Measurements from ENCODE around the gene MAP4K3.

The MAP4K3 gene

DNA sequence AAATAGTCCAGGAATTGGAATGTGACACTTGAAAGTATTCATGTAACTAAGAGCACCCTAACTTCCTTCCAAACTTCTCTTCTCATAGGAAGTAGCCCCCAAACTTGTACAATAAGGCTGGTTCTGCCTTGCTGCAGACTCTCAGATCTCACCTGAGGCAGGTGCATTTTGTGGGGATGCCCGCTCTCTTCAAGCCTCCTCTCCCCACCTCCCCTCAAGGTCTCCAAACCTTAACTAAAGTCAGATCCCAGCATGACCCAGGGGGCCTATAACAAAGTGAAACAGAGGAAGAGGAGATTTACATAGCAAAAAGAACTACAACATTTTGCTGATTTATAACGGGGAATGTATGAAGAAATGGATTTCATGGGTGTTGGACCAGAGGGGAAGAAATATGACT, 216.9 kb downstream of the MAP4K3 start:
- DNase-seq, result no peak
- no peaks in the 10 kb centered on the region for H3K9me3 ChIP-seq (ENCODE audit: control extremely low read depth in 1 of 5, control insufficient read depth in 4 of 5, insufficient read depth in 2 of 5, low read depth in 1 of 5, low read length in 4 of 5)
- H3K4me3 ChIP-seq (ENCODE audit: control insufficient read depth in 1 of 7, extremely low read depth in 1 of 7, insufficient read depth in 4 of 7, low read depth in 2 of 7, low read length in 6 of 7), result no peak overlapping the region
- H3K27me3 ChIP-seq (replicated peaks in 2 of 5; ENCODE audit: control insufficient read depth in 4 of 5, insufficient read depth in 5 of 5, low read length in 4 of 5), result no peaks in the 10 kb centered on the region
- peaks cover 13 to 24% (median 22%) of the 10 kb centered on the region in 4 experiments for H3K4me1 ChIP-seq (ENCODE audit: control extremely low read depth in 1 of 4, control insufficient read depth in 4 of 4, insufficient read depth in 4 of 4, low read length in 3 of 4)
- 100% methylated on average over 1 of the region's 2 CpGs for WGBS (ENCODE audit: insufficient coverage)
- no peaks in the 10 kb centered on the region for H3K36me3 ChIP-seq (ENCODE audit: control insufficient read depth in 4 of 4, insufficient read depth in 4 of 4, low read length in 3 of 4)
- CTCF ChIA-PET, result interaction anchor here (3.5 kb wide), 1 partner anchor 8 kb away, joined by 21 read pairs; no protein-coding TSS in a partner anchor
- POLR2A ChIA-PET, result no interaction called here
- no peak overlapping the region for H3K27ac ChIP-seq (ENCODE audit: insufficient read depth in 1 of 2, low read depth in 1 of 2, low read length in 2 of 2, poor library complexity in 1 of 2, severe bottlenecking in 2 of 2)

DNA sequence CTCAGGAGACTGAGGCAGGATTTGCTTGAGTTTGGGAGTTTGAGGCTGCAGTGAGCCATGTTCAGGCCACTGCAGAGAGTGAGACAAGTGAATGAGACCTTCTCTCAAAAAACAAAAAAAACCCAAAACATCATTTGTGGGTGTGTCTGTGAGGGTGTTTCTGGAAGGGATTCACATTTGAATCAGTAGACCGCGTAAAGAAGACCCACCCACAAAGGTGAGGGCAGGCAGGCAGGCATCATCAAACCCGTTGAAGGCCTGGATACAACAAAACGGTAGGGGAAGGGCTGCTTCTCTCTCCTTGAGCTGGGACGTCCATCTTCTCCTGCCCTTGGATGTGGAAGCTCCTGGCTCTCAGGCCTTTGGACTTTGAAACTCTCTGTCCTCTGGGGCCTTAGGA, 218.7 kb downstream of the MAP4K3 start:
- Histone ChIP-seq H3K9me3 (ENCODE audit: control extremely low read depth in 1 of 5, control insufficient read depth in 4 of 5, insufficient read depth in 2 of 5, low read depth in 1 of 5, low read length in 4 of 5) (no peaks in the 10 kb centered on the region), H3K27me3 (replicated peaks in 2 of 5; ENCODE audit: control insufficient read depth in 4 of 5, insufficient read depth in 5 of 5, low read length in 4 of 5) (no peaks in the 10 kb centered on the region), H3K27ac (ENCODE audit: insufficient read depth in 1 of 2, low read depth in 1 of 2, low read length in 2 of 2, poor library complexity in 1 of 2, severe bottlenecking in 2 of 2) (peak overlapping the region in 1 of 2 experiments; percentile 88), H3K36me3 (ENCODE audit: control insufficient read depth in 4 of 4, insufficient read depth in 4 of 4, low read length in 3 of 4) (no peaks in the 10 kb centered on the region), H3K4me1 (ENCODE audit: control extremely low read depth in 1 of 4, control insufficient read depth in 4 of 4, insufficient read depth in 4 of 4, low read length in 3 of 4) (peaks cover 13 to 24% (median 22%) of the 10 kb centered on the region in 4 experiments), H3K4me3 (ENCODE audit: control insufficient read depth in 1 of 7, extremely low read depth in 1 of 7, insufficient read depth in 4 of 7, low read depth in 2 of 7, low read length in 6 of 7) (no peak overlapping the region)
- ChIA-PET POLR2A (no interaction called here), CTCF (interaction anchor here (0.7 to 3.5 kb wide), 4 partner anchors 10 to 272 kb away, joined by 3 to 21 read pairs (median 4); no protein-coding TSS in a partner anchor)
- no peak for DNase-seq
- WGBS (ENCODE audit: insufficient coverage), result 85% methylated on average over 5 of the region's 5 CpGs

DNA sequence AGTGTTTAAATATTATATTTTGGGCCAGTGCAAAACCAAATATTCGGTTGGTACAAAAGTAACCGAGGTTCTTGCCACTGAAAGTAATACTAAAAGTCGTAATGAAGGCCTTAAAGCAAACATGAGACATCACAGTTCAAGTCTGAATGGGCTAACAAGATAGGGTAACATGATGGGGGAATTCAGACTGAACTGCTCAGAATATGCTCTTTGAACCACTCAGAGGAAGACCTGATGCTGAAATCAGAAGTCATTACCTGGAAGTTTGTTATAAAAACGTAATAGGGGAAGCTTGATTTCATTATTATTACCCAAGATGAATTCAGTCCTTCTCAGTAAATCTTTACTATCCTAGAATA, 219.9 kb downstream of the MAP4K3 start:
- 22% methylated on average over 3 of the region's 4 CpGs for WGBS (ENCODE audit: insufficient coverage)
- H3K36me3 ChIP-seq (ENCODE audit: control insufficient read depth in 4 of 4, insufficient read depth in 4 of 4, low read length in 3 of 4), result no peaks in the 10 kb centered on the region
- CTCF ChIA-PET, result interaction anchor here (1.0 to 3.5 kb wide), 2 partner anchors 11 to 96 kb away, joined by 3 to 21 read pairs; partner anchors contain the start of gene SOS1
- no peaks in the 10 kb centered on the region for H3K9me3 ChIP-seq (ENCODE audit: control extremely low read depth in 1 of 5, control insufficient read depth in 4 of 5, insufficient read depth in 2 of 5, low read depth in 1 of 5, low read length in 4 of 5)
- H3K27me3 ChIP-seq (replicated peaks in 2 of 5; ENCODE audit: control insufficient read depth in 4 of 5, insufficient read depth in 5 of 5, low read length in 4 of 5), result no peaks in the 10 kb centered on the region
- peak overlapping the region in 3 of 7 experiments; percentile 9 to 63 (median 27) for H3K4me3 ChIP-seq (ENCODE audit: control insufficient read depth in 1 of 7, extremely low read depth in 1 of 7, insufficient read depth in 4 of 7, low read depth in 2 of 7, low read length in 6 of 7)
- H3K4me1 ChIP-seq (ENCODE audit: control extremely low read depth in 1 of 4, control insufficient read depth in 4 of 4, insufficient read depth in 4 of 4, low read length in 3 of 4), result peaks cover 13 to 24% (median 22%) of the 10 kb centered on the region in 4 experiments
- no peak for DNase-seq
- POLR2A ChIA-PET, result no interaction called here
- peak overlapping the region; percentile 27 to 88 for H3K27ac ChIP-seq (ENCODE audit: insufficient read depth in 1 of 2, low read depth in 1 of 2, low read length in 2 of 2, poor library complexity in 1 of 2, severe bottlenecking in 2 of 2)

DNA sequence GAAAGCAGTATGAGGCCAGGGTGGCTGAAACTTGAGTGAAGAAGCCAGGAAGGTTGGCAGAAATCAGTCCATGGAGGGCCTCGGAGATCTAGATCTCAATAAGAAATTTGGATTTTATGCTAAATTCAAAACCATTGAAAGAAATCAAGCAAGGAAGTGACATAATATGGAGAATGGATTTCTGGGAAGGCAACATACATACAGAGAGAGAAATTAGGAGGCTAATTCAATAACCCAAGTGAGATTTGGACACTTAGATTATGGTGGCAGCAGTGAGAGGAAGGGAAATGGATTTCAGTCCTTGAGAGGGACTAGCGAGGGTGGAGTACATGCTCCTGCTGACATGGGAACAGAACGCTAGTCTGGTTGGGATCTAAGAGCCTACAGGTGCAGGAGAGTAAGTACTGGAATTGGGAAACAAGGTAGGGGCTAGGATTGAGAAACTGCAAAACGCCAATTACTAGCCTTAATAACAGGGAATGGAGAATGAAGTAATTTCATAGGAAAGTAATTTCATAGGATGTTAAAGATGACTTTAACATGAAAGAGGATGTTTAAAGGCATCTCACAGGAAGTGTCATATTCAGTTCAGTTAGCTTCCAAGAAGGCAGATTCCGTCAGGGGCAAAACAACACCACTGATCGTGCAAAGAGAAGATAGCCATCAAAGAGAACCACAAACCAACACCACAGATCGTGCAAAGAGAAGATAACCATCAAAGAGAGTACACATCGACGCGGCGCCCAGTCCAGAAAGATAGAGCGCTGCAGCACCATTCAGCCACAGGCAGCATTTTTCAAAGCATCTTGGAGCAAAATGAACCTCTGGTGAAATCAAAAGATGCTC, 220.5 kb downstream of the MAP4K3 start:
- H3K4me3 ChIP-seq (ENCODE audit: control insufficient read depth in 1 of 7, extremely low read depth in 1 of 7, insufficient read depth in 4 of 7, low read depth in 2 of 7, low read length in 6 of 7), result peak overlapping the region in 5 of 7 experiments; percentile 9 to 63 (median 27)
- ChIA-PET CTCF (interaction anchor here (3.5 kb wide), 1 partner anchor 12 kb away, joined by 21 read pairs; no protein-coding TSS in a partner anchor), POLR2A (interaction anchor here (0.6 kb wide), 1 partner anchor 92 kb away, joined by 4 read pairs; no protein-coding TSS in a partner anchor)
- peak; percentile 85 to 94 (median 94) for DNase-seq
- no peaks in the 10 kb centered on the region for H3K27me3 ChIP-seq (replicated peaks in 2 of 5; ENCODE audit: control insufficient read depth in 4 of 5, insufficient read depth in 5 of 5, low read length in 4 of 5)
- H3K36me3 ChIP-seq (ENCODE audit: control insufficient read depth in 4 of 4, insufficient read depth in 4 of 4, low read length in 3 of 4), result no peaks in the 10 kb centered on the region
- no peaks in the 10 kb centered on the region for H3K9me3 ChIP-seq (ENCODE audit: control extremely low read depth in 1 of 5, control insufficient read depth in 4 of 5, insufficient read depth in 2 of 5, low read depth in 1 of 5, low read length in 4 of 5)
- peaks cover 13 to 24% (median 22%) of the 10 kb centered on the region in 4 experiments for H3K4me1 ChIP-seq (ENCODE audit: control extremely low read depth in 1 of 4, control insufficient read depth in 4 of 4, insufficient read depth in 4 of 4, low read length in 3 of 4)
- H3K27ac ChIP-seq (ENCODE audit: insufficient read depth in 1 of 2, low read depth in 1 of 2, low read length in 2 of 2, poor library complexity in 1 of 2, severe bottlenecking in 2 of 2), result peak overlapping the region; percentile 82 to 88
- 25% methylated on average over 6 of the region's 12 CpGs for WGBS (ENCODE audit: insufficient coverage)

DNA sequence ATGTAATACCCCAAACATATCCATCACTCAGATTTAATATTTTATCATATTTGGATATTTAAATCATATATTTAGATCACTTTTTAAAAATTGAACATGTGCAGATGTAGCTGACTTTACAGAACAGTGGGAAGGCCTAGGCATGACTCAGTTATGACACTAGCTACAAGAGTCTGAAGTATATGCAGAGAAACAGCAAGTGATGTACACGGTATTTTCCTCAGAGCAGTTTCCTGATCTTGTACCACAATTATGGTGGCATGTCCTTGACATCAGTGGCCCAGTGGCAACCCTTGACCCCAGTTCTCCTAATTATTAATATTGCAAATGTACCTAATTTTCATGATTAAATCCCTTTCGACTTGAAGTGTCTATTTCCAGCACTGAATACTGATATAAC, 221.5 kb downstream of the MAP4K3 start:
- peaks cover 13 to 24% (median 22%) of the 10 kb centered on the region in 4 experiments for H3K4me1 ChIP-seq (ENCODE audit: control extremely low read depth in 1 of 4, control insufficient read depth in 4 of 4, insufficient read depth in 4 of 4, low read length in 3 of 4)
- H3K27me3 ChIP-seq (replicated peaks in 2 of 5; ENCODE audit: control insufficient read depth in 4 of 5, insufficient read depth in 5 of 5, low read length in 4 of 5), result no peaks in the 10 kb centered on the region
- WGBS (ENCODE audit: insufficient coverage), result 100% methylated on average over 2 of the region's 2 CpGs
- DNase-seq, result no peak
- no peaks in the 10 kb centered on the region for H3K36me3 ChIP-seq (ENCODE audit: control insufficient read depth in 4 of 4, insufficient read depth in 4 of 4, low read length in 3 of 4)
- no peaks in the 10 kb centered on the region for H3K9me3 ChIP-seq (ENCODE audit: control extremely low read depth in 1 of 5, control insufficient read depth in 4 of 5, insufficient read depth in 2 of 5, low read depth in 1 of 5, low read length in 4 of 5)
- H3K27ac ChIP-seq (ENCODE audit: insufficient read depth in 1 of 2, low read depth in 1 of 2, low read length in 2 of 2, poor library complexity in 1 of 2, severe bottlenecking in 2 of 2), result peak overlapping the region in 1 of 2 experiments; percentile 88
- H3K4me3 ChIP-seq (ENCODE audit: control insufficient read depth in 1 of 7, extremely low read depth in 1 of 7, insufficient read depth in 4 of 7, low read depth in 2 of 7, low read length in 6 of 7), result no peak overlapping the region
- ChIA-PET CTCF (interaction anchor here (1.0 to 1.2 kb wide), 2 partner anchors 14 to 66 kb away, joined by 3 to 4 read pairs; no protein-coding TSS in a partner anchor), POLR2A (no interaction called here)

DNA sequence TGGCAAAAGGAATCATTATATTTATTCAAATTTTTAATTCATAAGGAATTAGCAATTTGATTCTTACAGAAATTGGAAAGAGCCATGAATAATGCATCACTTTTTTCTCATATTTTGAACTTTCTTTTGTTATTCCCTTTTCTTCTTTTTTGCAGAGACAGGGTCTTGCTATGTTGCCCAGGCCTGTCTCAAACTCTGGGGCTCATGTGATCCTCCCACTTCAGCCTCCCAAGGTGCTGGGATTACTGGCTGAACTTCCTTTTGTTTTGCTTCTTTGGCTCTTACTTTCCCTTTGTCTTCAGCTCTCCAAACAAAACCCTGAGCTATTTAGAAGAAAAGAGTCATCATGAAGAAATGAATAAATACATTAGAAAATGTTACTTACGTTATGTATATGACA, 224.1 kb downstream of the MAP4K3 start:
- Histone ChIP-seq H3K4me3 (ENCODE audit: control insufficient read depth in 1 of 7, extremely low read depth in 1 of 7, insufficient read depth in 4 of 7, low read depth in 2 of 7, low read length in 6 of 7) (no peak overlapping the region), H3K27ac (ENCODE audit: insufficient read depth in 1 of 2, low read depth in 1 of 2, low read length in 2 of 2, poor library complexity in 1 of 2, severe bottlenecking in 2 of 2) (no peak overlapping the region), H3K27me3 (replicated peaks in 2 of 5; ENCODE audit: control insufficient read depth in 4 of 5, insufficient read depth in 5 of 5, low read length in 4 of 5) (no peaks in the 10 kb centered on the region), H3K36me3 (ENCODE audit: control insufficient read depth in 4 of 4, insufficient read depth in 4 of 4, low read length in 3 of 4) (no peaks in the 10 kb centered on the region), H3K4me1 (ENCODE audit: control extremely low read depth in 1 of 4, control insufficient read depth in 4 of 4, insufficient read depth in 4 of 4, low read length in 3 of 4) (peaks cover 13 to 20% (median 19%) of the 10 kb centered on the region in 4 experiments), H3K9me3 (ENCODE audit: control extremely low read depth in 1 of 5, control insufficient read depth in 4 of 5, insufficient read depth in 2 of 5, low read depth in 1 of 5, low read length in 4 of 5) (no peaks in the 10 kb centered on the region)
- DNase-seq, result no peak
- ChIA-PET CTCF (interaction anchor here (1.2 kb wide), 1 partner anchor 15 kb away, joined by 3 read pairs; no protein-coding TSS in a partner anchor), POLR2A (no interaction called here)
- whole genome bisulfite sequencing (ENCODE audit: insufficient coverage), result no CpG with 5 or more reads among the region's 1 CpG

DNA sequence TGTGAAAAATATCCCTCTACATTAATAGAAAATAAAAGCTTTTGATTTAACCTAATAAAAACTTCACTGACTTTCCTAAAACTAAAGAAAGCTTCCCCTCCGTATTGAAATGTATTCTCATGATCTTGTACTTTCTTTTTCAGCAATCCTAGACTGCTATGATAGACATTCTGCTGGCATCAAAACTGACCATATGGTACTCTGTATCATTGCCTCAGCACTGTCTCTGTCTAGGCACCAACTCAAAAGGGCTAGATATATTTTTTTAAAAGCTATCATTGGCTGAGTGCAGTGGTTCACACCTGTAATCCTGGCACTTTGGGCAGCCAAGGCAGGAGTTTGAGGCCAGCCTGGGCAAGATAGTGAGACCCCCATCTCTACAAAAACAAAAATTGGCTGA, 226.2 kb downstream of the MAP4K3 start:
- CTCF ChIA-PET, result interaction anchor here (1.1 to 2.3 kb wide), 2 partner anchors 14 to 18 kb away, joined by 4 to 6 read pairs; no protein-coding TSS in a partner anchor
- Histone ChIP-seq H3K4me3 (ENCODE audit: control insufficient read depth in 1 of 7, extremely low read depth in 1 of 7, insufficient read depth in 4 of 7, low read depth in 2 of 7, low read length in 6 of 7) (no peak overlapping the region), H3K27ac (ENCODE audit: insufficient read depth in 1 of 2, low read depth in 1 of 2, low read length in 2 of 2, poor library complexity in 1 of 2, severe bottlenecking in 2 of 2) (no peak overlapping the region), H3K4me1 (ENCODE audit: control extremely low read depth in 1 of 4, control insufficient read depth in 4 of 4, insufficient read depth in 4 of 4, low read length in 3 of 4) (peaks cover 0 to 4% (median 2%) of the 10 kb centered on the region in 4 experiments), H3K9me3 (ENCODE audit: control extremely low read depth in 1 of 5, control insufficient read depth in 4 of 5, insufficient read depth in 2 of 5, low read depth in 1 of 5, low read length in 4 of 5) (no peaks in the 10 kb centered on the region), H3K27me3 (replicated peaks in 2 of 5; ENCODE audit: control insufficient read depth in 4 of 5, insufficient read depth in 5 of 5, low read length in 4 of 5) (no peaks in the 10 kb centered on the region), H3K36me3 (ENCODE audit: control insufficient read depth in 4 of 4, insufficient read depth in 4 of 4, low read length in 3 of 4) (no peaks in the 10 kb centered on the region)
- POLR2A ChIA-PET, result no interaction called here
- 60% methylated on average over 1 of the region's 1 CpG for WGBS (ENCODE audit: insufficient coverage)
- DNase-seq, result no peak

Data from common myeloid progenitor, CD34-positive (primary cell).